Measurements from ENCODE around the gene SEZ6L2.
A peak's percentile ranks its signal among the peaks of the same experiment; 100 is the strongest.

SEZ6L2 gene

GRCh38 chr16:29927070-29927905 is 27.9 kb upstream of the SEZ6L2 start:
- Histone ChIP-seq H3K9ac (ENCODE audit: low read length) (peak overlapping the region; percentile 96), H3K27me3 (ENCODE audit: insufficient read depth, low read length, poor library complexity) (no peaks in the 10 kb centered on the region), H3K56ac (ENCODE audit: low read length) (peak overlapping the region; percentile 99), H2BK15ac (replicated peaks; ENCODE audit: low read depth) (no peak overlapping the region), H3K4ac (ENCODE audit: low read depth, low read length) (no peak overlapping the region), H3K4me1 (ENCODE audit: control insufficient read depth, low read depth, low read length) (peaks cover 6% of the 10 kb centered on the region), H3K18ac (ENCODE audit: low read length) (no peak overlapping the region), H2BK120ac (ENCODE audit: low read depth, low read length) (no peak overlapping the region), H2AK5ac (ENCODE audit: low read length) (peak overlapping the region; percentile 51), H3K23ac (ENCODE audit: low read length) (peak overlapping the region; percentile 31), H3K79me1 (ENCODE audit: low read length) (peaks cover 4% of the 10 kb centered on the region), H4K8ac (ENCODE audit: low read depth, low read length) (no peak overlapping the region), H3K36me3 (ENCODE audit: control insufficient read depth, insufficient read depth, low read length) (no peaks in the 10 kb centered on the region), H3K79me2 (ENCODE audit: control insufficient read depth, insufficient read depth, low read length) (no peaks in the 10 kb centered on the region), H4K5ac (ENCODE audit: low read length) (no peak overlapping the region), H2BK5ac (ENCODE audit: low read length) (no peak overlapping the region), H3K4me2 (ENCODE audit: low read length) (peak overlapping the region; percentile 99), H3K4me3 (ENCODE audit: low read length) (no peak overlapping the region), H3K27ac (ENCODE audit: low read depth, low read length) (no peak overlapping the region)
- no peak for DNase-seq
- WGBS (ENCODE audit: extremely low coverage, insufficient coverage, low lambda C conversion rate): no CpG with 5 or more reads among the region's 12 CpGs

GRCh38 chr16:29926711-29927052 is 27.3 kb upstream of the SEZ6L2 start:
- H3K27me3 ChIP-seq (ENCODE audit: insufficient read depth, low read length, poor library complexity): no peaks in the 10 kb centered on the region
- H3K56ac ChIP-seq (ENCODE audit: low read length): peak overlapping the region; percentile 99
- H3K23ac ChIP-seq (ENCODE audit: low read length): no peak overlapping the region
- no peak overlapping the region for H2BK120ac ChIP-seq (ENCODE audit: low read depth, low read length)
- H3K9ac ChIP-seq (ENCODE audit: low read length): peak overlapping the region; percentile 96
- H4K5ac ChIP-seq (ENCODE audit: low read length): no peak overlapping the region
- H3K27ac ChIP-seq (ENCODE audit: low read depth, low read length): peak overlapping the region; percentile 5
- DNase-seq: no peak
- peak overlapping the region; percentile 11 for H3K4ac ChIP-seq (ENCODE audit: low read depth, low read length)
- no peak overlapping the region for H2BK15ac ChIP-seq (replicated peaks; ENCODE audit: low read depth)
- peak overlapping the region; percentile 55 for H3K18ac ChIP-seq (ENCODE audit: low read length)
- H3K79me1 ChIP-seq (ENCODE audit: low read length): peaks cover 4% of the 10 kb centered on the region
- H2AK5ac ChIP-seq (ENCODE audit: low read length): no peak overlapping the region
- no peak overlapping the region for H2BK5ac ChIP-seq (ENCODE audit: low read length)
- no peaks in the 10 kb centered on the region for H3K36me3 ChIP-seq (ENCODE audit: control insufficient read depth, insufficient read depth, low read length)
- H3K79me2 ChIP-seq (ENCODE audit: control insufficient read depth, insufficient read depth, low read length): no peaks in the 10 kb centered on the region
- no CpG with 5 or more reads among the region's 12 CpGs for WGBS (ENCODE audit: extremely low coverage, insufficient coverage, low lambda C conversion rate)
- H4K8ac ChIP-seq (ENCODE audit: low read depth, low read length): no peak overlapping the region
- peaks cover 6% of the 10 kb centered on the region for H3K4me1 ChIP-seq (ENCODE audit: control insufficient read depth, low read depth, low read length)
- H3K4me3 ChIP-seq (ENCODE audit: low read length): peak overlapping the region; percentile 62
- peak overlapping the region; percentile 99 for H3K4me2 ChIP-seq (ENCODE audit: low read length)

GRCh38 chr16:29925781-29926710 is 26.7 kb upstream of the SEZ6L2 start, which contains the start of gene KCTD13:
KCTD13 (minus strand) TSS chr16:29926226; CDS start chr16:29926033, 193 bp downstream.
- Histone ChIP-seq H3K4me1 (ENCODE audit: control insufficient read depth, low read depth, low read length) (peaks cover 6% of the 10 kb centered on the region), H3K27ac (ENCODE audit: low read depth, low read length) (peak within 1 kb of the TSS; percentile 5), H3K79me1 (ENCODE audit: low read length) (peaks cover 4% of the 10 kb centered on the region), H3K56ac (ENCODE audit: low read length) (peak within 1 kb of the TSS; percentile 99), H4K8ac (ENCODE audit: low read depth, low read length) (no peak within 1 kb of the TSS), H3K9ac (ENCODE audit: low read length) (peak within 1 kb of the TSS; percentile 96), H3K27me3 (ENCODE audit: insufficient read depth, low read length, poor library complexity) (no peaks in the 10 kb centered on the region), H2AK5ac (ENCODE audit: low read length) (peak within 1 kb of the TSS; percentile 51), H3K4me2 (ENCODE audit: low read length) (peak within 1 kb of the TSS; percentile 99), H2BK120ac (ENCODE audit: low read depth, low read length) (no peak within 1 kb of the TSS), H2BK15ac (replicated peaks; ENCODE audit: low read depth) (no peak within 1 kb of the TSS), H3K18ac (ENCODE audit: low read length) (peak within 1 kb of the TSS; percentile 88), H3K36me3 (ENCODE audit: control insufficient read depth, insufficient read depth, low read length) (no peaks in the 10 kb centered on the region), H3K23ac (ENCODE audit: low read length) (peak within 1 kb of the TSS; percentile 31), H3K4me3 (ENCODE audit: low read length) (peak within 1 kb of the TSS; percentile 94), H2BK5ac (ENCODE audit: low read length) (peak within 1 kb of the TSS; percentile 69), H3K4ac (ENCODE audit: low read depth, low read length) (peak within 1 kb of the TSS; percentile 65), H3K79me2 (ENCODE audit: control insufficient read depth, insufficient read depth, low read length) (no peaks in the 10 kb centered on the region), H4K5ac (ENCODE audit: low read length) (no peak within 1 kb of the TSS)
- peak; percentile 93 for DNase-seq
- no CpG with 5 or more reads among the region's 89 CpGs for WGBS (ENCODE audit: extremely low coverage, insufficient coverage, low lambda C conversion rate)

- peak overlapping the region; percentile 65 for H3K4ac ChIP-seq (ENCODE audit: low read depth, low read length)
- H3K9ac ChIP-seq (ENCODE audit: low read length): peak overlapping the region; percentile 96
- no peaks in the 10 kb centered on the region for H3K36me3 ChIP-seq (ENCODE audit: control insufficient read depth, insufficient read depth, low read length)
- H3K4me3 ChIP-seq (ENCODE audit: low read length): peak overlapping the region; percentile 94
- no peak overlapping the region for H2BK120ac ChIP-seq (ENCODE audit: low read depth, low read length)
- H2BK15ac ChIP-seq (replicated peaks; ENCODE audit: low read depth): no peak overlapping the region
- peaks cover 4% of the 10 kb centered on the region for H3K79me1 ChIP-seq (ENCODE audit: low read length)
- peak overlapping the region; percentile 88 for H3K18ac ChIP-seq (ENCODE audit: low read length)
- H3K23ac ChIP-seq (ENCODE audit: low read length): no peak overlapping the region
- no peaks in the 10 kb centered on the region for H3K79me2 ChIP-seq (ENCODE audit: control insufficient read depth, insufficient read depth, low read length)
- peaks cover 6% of the 10 kb centered on the region for H3K4me1 ChIP-seq (ENCODE audit: control insufficient read depth, low read depth, low read length)
- no CpG with 5 or more reads among the region's 9 CpGs for WGBS (ENCODE audit: extremely low coverage, insufficient coverage, low lambda C conversion rate)
- H3K27ac ChIP-seq (ENCODE audit: low read depth, low read length): no peak overlapping the region
- H3K56ac ChIP-seq (ENCODE audit: low read length): peak overlapping the region; percentile 98
- H4K8ac ChIP-seq (ENCODE audit: low read depth, low read length): no peak overlapping the region
- H3K4me2 ChIP-seq (ENCODE audit: low read length): peak overlapping the region; percentile 77
- no peak overlapping the region for H4K5ac ChIP-seq (ENCODE audit: low read length)
- H2BK5ac ChIP-seq (ENCODE audit: low read length): no peak overlapping the region
- DNase-seq: no peak
- no peak overlapping the region for H2AK5ac ChIP-seq (ENCODE audit: low read length)
- H3K27me3 ChIP-seq (ENCODE audit: insufficient read depth, low read length, poor library complexity): no peaks in the 10 kb centered on the region
Measured at GRCh38 chr16:29925105-29925756, 25.9 kb upstream of the SEZ6L2 start.

- no peak overlapping the region for H3K4ac ChIP-seq (ENCODE audit: low read depth, low read length)
- H3K18ac ChIP-seq (ENCODE audit: low read length): no peak overlapping the region
- H2BK5ac ChIP-seq (ENCODE audit: low read length): no peak overlapping the region
- no peak overlapping the region for H3K4me3 ChIP-seq (ENCODE audit: low read length)
- peaks cover 4% of the 10 kb centered on the region for H3K79me1 ChIP-seq (ENCODE audit: low read length)
- H3K23ac ChIP-seq (ENCODE audit: low read length): no peak overlapping the region
- no CpG with 5 or more reads among the region's 12 CpGs for WGBS (ENCODE audit: extremely low coverage, insufficient coverage, low lambda C conversion rate)
- no peaks in the 10 kb centered on the region for H3K27me3 ChIP-seq (ENCODE audit: insufficient read depth, low read length, poor library complexity)
- H3K4me2 ChIP-seq (ENCODE audit: low read length): no peak overlapping the region
- no peak overlapping the region for H4K5ac ChIP-seq (ENCODE audit: low read length)
- no peaks in the 10 kb centered on the region for H3K36me3 ChIP-seq (ENCODE audit: control insufficient read depth, insufficient read depth, low read length)
- H3K56ac ChIP-seq (ENCODE audit: low read length): no peak overlapping the region
- H2AK5ac ChIP-seq (ENCODE audit: low read length): no peak overlapping the region
- no peak overlapping the region for H2BK15ac ChIP-seq (replicated peaks; ENCODE audit: low read depth)
- no peak overlapping the region for H4K8ac ChIP-seq (ENCODE audit: low read depth, low read length)
- peaks cover 6% of the 10 kb centered on the region for H3K4me1 ChIP-seq (ENCODE audit: control insufficient read depth, low read depth, low read length)
- no peak for DNase-seq
- H2BK120ac ChIP-seq (ENCODE audit: low read depth, low read length): no peak overlapping the region
- no peak overlapping the region for H3K27ac ChIP-seq (ENCODE audit: low read depth, low read length)
- no peaks in the 10 kb centered on the region for H3K79me2 ChIP-seq (ENCODE audit: control insufficient read depth, insufficient read depth, low read length)
- H3K9ac ChIP-seq (ENCODE audit: low read length): no peak overlapping the region
Measured at GRCh38 chr16:29922986-29923501, 23.7 kb upstream of the SEZ6L2 start.
